ENCODE data around the gene DCK. TPM values are rescaled to one million over a fixed set of nuclear protein-coding genes. Genes with fewer than 3 reads are reported as not detected.

Gene DCK
- total RNA-seq, 1 donor from 2014 or later, result 35.6 TPM

DNA sequence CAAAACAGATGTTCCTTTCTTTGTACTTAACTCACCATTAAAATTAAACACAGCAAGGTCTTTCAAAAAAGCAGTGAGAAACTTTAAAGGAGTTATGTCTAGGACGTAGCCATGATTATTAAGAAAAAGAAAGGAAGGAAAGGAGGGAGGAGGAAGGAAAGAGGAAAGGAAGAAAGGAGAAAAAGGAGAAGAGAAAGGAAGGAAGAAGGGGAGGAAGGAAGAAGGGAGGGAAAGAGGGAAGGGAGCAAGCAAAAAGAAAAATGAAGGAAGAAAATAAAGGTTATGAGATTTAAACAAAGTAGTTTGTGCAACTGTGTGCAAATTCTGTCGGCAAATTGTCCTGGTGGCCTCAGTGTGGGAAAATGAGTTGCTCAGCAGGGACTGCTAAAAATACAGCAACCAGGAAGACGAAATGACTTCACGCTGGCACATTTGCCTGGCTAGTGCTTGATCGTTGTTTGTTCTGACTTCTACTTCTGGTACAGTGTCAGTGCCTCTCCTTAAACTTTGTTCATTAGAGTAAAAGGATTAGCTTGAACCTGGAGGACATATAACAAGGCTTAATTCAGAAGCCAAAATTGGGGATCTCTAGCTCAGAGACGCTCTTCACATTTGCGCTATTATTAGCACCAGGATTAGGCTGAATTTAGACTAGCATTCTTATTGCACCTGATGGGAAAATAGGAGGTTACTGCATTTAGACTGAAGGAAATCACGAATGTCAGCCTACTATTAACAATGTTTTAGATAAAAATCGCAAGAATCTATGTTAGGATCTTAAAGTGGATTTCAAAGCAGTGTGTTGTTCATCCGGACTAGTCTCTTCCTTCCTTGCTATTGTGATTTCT is 81.2 kb downstream of the DCK start:
- Mint-ChIP-seq H3K27ac (no peak overlapping the region), H3K27me3 (ENCODE audit: insufficient read depth) (peaks cover 6% of the 10 kb centered on the region), H3K4me3 (no peak overlapping the region), H3K9me3 (no peaks in the 10 kb centered on the region), H3K36me3 (ENCODE audit: low read depth) (no peaks in the 10 kb centered on the region), H3K4me1 (ENCODE audit: low read depth) (no peaks in the 10 kb centered on the region)
- intact Hi-C loops (cut with micrococcal nuclease), result no loop called here
- no peak for DNase-seq (ENCODE audit: low spot score)

Other genes starting within 250 kb of the DCK start
- 124 and 133 TPM in 2 replicates for gene GRSF1, start 153.8 kb upstream of the DCK start, total RNA-seq
- 22.1 and 23.1 TPM in 2 replicates for gene MOB1B, start 91.3 kb upstream of the DCK start, total RNA-seq